Measurements from ENCODE around the gene CASKIN2.

CASKIN2 gene

GRCh38 chr17:75549246-75550138 lies 34.2 kb upstream of the CASKIN2 start:
- no peak for DNase-seq (ENCODE audit: low read depth)

- no peak for DNase-seq (ENCODE audit: low read depth)
Observed at GRCh38 chr17:75548813-75549212, 33.5 kb upstream of the CASKIN2 start.

GRCh38 chr17:75547091-75547490 lies 31.8 kb upstream of the CASKIN2 start:
- no peak for DNase-seq (ENCODE audit: low read depth)

- no peak for DNase-seq (ENCODE audit: low read depth)
Observed at GRCh38 chr17:75546181-75546580, 30.8 kb upstream of the CASKIN2 start.

- no peak for DNase-seq (ENCODE audit: low read depth)
Observed at GRCh38 chr17:75544250-75544649, 28.9 kb upstream of the CASKIN2 start.

GRCh38 chr17:75542728-75543336 lies 27.5 kb upstream of the CASKIN2 start:
- DNase-seq (ENCODE audit: low read depth), result no peak

GRCh38 chr17:75542229-75542628 lies 26.9 kb upstream of the CASKIN2 start:
- no peak for DNase-seq (ENCODE audit: low read depth)

- no peak for DNase-seq (ENCODE audit: low read depth)
Observed at GRCh38 chr17:75540923-75541503, 25.7 kb upstream of the CASKIN2 start.

- DNase-seq (ENCODE audit: low read depth), result no peak
Observed at GRCh38 chr17:75539967-75540729, 24.8 kb upstream of the CASKIN2 start.

- no peak for DNase-seq (ENCODE audit: low read depth)
Observed at GRCh38 chr17:75536366-75536765, 21.0 kb upstream of the CASKIN2 start.

- DNase-seq (ENCODE audit: low read depth), result no peak
Observed at GRCh38 chr17:75535871-75536270, 20.5 kb upstream of the CASKIN2 start.

- DNase-seq (ENCODE audit: low read depth), result no peak
Observed at GRCh38 chr17:75535119-75535537, 19.8 kb upstream of the CASKIN2 start.

GRCh38 chr17:75531721-75532072 lies 16.4 kb upstream of the CASKIN2 start:
- no peak for DNase-seq (ENCODE audit: low read depth)

- DNase-seq (ENCODE audit: low read depth), result no peak
Observed at GRCh38 chr17:75530837-75531720, 15.7 kb upstream of the CASKIN2 start.

- DNase-seq (ENCODE audit: low read depth), result no peak
Observed at GRCh38 chr17:75526555-75527270, 11.4 kb upstream of the CASKIN2 start.

- no peak for DNase-seq (ENCODE audit: low read depth)
Observed at GRCh38 chr17:75525806-75526554, 10.6 kb upstream of the CASKIN2 start.

GRCh38 chr17:75524970-75525805 lies 9.9 kb upstream of the CASKIN2 start, which contains the start of gene LLGL2:
Gene LLGL2 (plus strand): TSS chr17:75525697. CDS start chr17:75543427, 17,730 bp downstream.
- no peak for DNase-seq (ENCODE audit: low read depth)

GRCh38 chr17:75524269-75524969 lies 9.1 kb upstream of the CASKIN2 start:
- no peak for DNase-seq (ENCODE audit: low read depth)
